GM10266 (cell line): Measurements from ENCODE around the gene HOXC12.

ENCODE experiments used
- DNase-seq: peaks from one replicate; pipeline ENCODE4 v3.0.0; 2012; ENCODE audit errors: extremely low spot score
- TF ChIP-seq, protein P1 (sequence below): IDR thresholded peaks from 2 replicates; pipeline ENCODE4 v1.5.1; 2012; ENCODE audit warnings: mild to moderate bottlenecking, low read depth; ENCODE audit not compliant: control insufficient read depth, insufficient read depth; ENCODE audit errors: missing control alignments

Gene HOXC12

DNA sequence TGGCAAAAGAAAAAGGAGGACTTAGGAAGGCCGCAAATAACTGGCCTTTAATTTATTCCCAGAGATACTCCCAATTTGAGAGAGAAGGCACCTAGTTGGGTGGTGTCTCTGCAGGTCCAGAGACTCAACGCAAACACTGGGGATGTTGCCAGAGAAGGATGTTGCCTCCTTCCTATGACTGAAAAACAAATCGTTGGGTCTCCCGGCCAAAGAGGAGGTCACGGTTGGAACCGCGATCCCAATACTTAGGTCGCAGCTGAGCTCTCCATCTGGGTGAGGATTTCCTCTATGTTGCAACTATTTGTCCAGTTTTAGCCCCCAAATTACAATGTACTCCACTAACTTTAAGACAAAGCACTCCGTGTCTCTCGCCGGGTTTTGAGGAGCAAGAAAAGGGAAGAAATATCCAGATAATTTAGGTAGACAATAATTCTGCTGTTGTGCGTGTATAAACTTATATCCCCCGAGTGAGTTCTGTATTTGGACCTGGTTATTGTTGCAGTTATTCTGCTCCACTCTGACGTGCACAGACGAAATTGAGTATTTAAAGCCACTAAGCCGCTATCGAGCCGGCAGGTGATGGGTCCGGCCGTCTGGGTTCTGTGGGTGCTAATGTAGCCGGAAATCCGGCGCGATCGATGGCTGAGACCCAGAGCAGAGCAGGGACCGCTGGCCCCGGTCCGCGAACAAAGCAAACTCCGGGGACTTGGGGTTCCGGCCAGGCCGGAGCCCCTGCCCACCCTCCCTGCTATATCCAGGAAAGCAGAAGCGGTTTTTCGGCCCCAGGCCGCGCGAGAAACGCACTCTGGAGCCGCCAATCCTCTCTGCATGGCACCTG is 5.7 kb downstream of the HOXC12 start:
- no peak for DNase-seq
- TF ChIP-seq, protein P1, sequence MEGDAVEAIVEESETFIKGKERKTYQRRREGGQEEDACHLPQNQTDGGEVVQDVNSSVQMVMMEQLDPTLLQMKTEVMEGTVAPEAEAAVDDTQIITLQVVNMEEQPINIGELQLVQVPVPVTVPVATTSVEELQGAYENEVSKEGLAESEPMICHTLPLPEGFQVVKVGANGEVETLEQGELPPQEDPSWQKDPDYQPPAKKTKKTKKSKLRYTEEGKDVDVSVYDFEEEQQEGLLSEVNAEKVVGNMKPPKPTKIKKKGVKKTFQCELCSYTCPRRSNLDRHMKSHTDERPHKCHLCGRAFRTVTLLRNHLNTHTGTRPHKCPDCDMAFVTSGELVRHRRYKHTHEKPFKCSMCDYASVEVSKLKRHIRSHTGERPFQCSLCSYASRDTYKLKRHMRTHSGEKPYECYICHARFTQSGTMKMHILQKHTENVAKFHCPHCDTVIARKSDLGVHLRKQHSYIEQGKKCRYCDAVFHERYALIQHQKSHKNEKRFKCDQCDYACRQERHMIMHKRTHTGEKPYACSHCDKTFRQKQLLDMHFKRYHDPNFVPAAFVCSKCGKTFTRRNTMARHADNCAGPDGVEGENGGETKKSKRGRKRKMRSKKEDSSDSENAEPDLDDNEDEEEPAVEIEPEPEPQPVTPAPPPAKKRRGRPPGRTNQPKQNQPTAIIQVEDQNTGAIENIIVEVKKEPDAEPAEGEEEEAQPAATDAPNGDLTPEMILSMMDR = no peak

DNA sequence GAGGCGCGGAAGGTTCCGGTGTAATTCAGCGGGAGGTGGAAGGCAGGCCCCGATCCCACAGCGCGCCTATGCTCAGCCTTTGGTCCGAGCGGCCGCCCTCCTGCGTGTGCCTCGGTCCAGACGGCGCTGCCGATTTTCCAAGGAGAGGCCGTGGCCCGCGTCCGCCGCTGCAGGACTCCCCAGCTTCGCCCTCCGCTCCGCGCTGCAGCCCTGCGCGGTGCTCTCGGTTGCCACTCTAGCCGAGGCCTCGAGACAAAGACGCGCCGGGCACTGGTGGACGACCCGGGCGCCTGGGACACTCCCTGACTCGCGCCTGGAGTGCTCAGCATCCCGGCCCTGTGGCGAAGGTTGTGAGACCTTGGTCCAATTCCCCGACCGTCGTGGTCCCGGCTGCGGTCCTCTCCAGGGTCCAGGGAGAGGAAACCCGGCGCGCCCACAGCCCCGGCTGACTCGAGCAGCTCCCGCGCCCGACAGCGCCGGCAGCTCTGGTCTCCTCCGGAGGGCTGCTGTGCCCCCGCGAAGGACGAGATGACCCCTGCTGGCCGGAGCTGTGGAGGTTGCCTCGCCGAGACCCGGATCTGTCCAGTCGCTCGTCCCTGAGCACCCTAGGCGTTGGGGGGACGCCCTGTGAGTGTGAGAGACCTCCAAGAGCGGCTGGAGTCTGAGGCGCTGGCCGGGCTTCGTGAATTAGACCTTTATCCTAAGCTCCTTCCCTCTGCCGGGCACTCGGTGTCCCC is 6.5 kb downstream of the HOXC12 start:
- TF ChIP-seq, protein P1 = no peak
- no peak for DNase-seq

DNA sequence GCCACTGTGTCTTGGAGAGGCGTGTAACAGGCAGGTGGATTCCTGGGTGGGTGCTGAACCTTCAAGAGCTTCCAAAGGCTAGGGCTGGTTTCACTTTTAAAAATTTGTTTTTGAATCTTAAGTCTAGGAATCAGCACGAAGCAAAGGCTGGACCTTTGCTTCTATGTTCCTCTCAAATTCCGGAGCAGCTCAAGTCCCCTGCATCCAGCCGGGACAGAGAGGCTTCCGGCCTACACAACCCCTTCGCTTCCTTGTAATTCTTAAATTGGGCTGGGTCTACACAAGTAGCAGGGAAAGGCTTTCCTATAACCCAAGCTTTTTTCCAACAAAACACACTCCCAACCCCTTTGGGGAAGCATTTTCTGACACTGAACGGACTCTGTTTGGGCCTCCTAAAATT is 8.3 kb downstream of the HOXC12 start:
- TF ChIP-seq, protein P1 = no peak
- no peak for DNase-seq

DNA sequence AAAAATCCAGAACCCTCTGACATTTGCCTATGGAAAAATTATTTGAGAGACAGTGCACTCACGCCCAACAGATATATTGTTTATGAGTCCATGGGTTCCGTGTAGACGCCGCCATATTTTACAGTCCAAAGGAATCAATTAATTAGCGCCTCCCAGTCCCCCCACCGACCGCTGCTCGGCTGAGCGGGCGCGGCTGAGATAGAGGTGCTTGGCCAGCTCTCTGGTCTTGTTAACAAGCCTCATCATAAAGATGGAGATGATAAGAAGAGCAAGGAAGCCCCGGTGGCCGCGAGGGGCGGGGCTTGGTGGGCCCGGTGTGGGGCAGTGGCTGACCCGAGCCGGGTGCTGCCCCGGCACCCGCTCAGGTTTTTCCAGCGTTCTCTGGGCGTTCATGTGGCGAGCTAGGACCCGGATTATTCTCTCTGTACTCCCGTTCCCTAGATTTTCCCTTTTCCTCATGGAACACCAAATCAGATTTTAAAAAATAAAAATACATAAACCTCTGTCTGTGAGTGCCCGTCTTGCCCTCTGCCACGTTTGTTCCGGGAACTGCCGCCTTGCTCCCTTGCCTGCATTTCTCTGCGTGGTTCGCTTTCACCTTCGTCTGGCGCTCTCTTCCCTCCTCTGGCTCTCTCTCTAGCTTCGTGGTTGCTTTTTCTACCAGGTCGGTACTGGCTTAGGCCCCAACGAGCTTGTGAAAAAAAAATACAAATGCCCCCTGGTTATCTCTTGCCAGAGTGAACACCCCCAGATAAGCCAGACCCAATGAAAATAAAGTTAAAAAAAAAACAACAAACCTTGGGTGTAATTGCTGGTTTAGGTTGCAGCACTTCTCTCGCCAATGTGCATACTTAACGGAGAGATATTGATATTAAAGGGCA is 9.0 kb downstream of the HOXC12 start:
- no peak for DNase-seq
- TF ChIP-seq, protein P1 = no peak

DNA sequence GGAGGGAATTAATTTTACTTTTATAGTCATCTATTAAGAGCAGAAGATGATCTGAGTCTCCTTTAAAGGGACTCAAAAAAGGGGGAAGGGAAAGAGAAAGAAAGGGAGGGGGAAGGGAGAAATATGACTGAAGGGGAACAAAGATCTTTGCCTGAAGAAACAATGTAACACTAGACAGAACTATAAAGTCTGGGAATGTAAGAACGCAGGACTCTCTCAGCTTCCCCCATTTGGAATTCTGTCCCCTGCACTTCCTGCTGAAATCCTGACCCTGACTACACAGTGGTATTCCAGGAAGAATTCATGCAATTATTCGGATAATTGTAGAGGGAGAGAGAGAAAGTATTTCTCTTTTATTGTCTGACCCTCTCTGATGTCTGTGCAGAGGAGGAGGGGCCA is 9.6 kb downstream of the HOXC12 start:
- TF ChIP-seq, protein P1 = no peak
- no peak for DNase-seq

DNA sequence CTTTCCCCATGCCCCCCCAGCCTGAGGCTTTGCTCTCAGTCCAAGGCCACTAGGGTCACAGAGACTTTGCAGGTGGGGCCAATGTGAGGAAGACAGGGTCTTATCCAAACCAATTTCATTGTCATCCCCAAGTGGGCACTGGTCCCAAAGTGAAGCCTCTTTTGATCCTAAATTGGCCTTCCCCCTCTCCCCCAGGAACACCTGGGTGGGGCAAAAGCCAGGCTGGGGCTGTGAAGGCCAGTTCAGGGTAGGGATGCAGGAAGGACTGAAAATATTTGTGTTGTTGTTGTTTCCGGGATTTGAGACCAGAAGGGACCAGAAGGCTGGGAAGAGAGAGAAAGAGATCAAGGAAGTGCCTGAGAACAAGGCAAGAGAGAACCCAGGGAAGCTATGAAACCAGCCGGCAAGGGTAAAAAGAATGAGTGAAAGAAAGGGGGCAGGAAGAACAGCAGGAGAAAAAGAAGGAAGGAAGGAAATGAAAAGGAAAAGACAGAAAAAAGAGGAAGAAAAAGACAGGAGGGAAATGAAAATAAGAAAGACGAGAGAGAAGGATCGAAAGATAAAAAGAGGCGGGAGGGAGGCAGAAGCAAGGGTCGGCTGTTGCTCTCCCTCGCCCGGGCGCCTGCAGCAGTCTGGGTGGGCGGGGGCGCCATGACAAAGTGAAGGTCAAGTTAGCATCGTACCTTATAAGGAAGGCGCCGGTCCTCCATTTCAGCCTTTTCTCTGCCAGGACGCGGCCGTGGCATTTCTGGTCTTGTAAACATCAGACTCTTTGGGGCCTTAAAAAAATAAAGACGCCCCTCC is 10.8 kb downstream of the HOXC12 start:
- no peak for DNase-seq

More for the DNA sequence above, 10.8 kb downstream of the HOXC12 start:
- TF ChIP-seq, protein P1 = no peak
